AG04450 (cell line): ENCODE data around the gene IL17REL. TPM values are rescaled to one million over a fixed set of nuclear protein-coding genes. Genes with fewer than 3 reads are reported as not detected.

ENCODE experiments used
- CTCF ChIA-PET: fragments of 300-600, 350-600 bp; formaldehyde crosslinking; extraction: SDS; loops from one replicate; lab custom pipeline; 2022; ENCODE audit warnings: antibody characterized with exemption, inconsistent platforms; lab: Charles Lee
- POLR2A ChIA-PET: fragments of 350-600 bp; formaldehyde crosslinking; extraction: SDS; loops from one replicate; lab custom pipeline; 2021; ENCODE audit warnings: antibody characterized with exemption, inconsistent platforms; lab: Yijun Ruan, JAX
- DNase-seq: peaks from one replicate; pipeline ENCODE4 v3.0.0-alpha.2; 2011; ENCODE audit warnings: low read depth, low spot score
- H3K27ac ChIP-seq: one replicate; pipeline ENCODE4 v1.5.1; 2012; ENCODE audit warnings: low read depth, low read length, control low read depth
- H3K27me3 ChIP-seq: one replicate; pipeline ENCODE4 v1.6.0; 2012; ENCODE audit warnings: low read length; ENCODE audit not compliant: control insufficient read depth, insufficient read depth
- H3K4me3 ChIP-seq: 2 replicates; pipeline ENCODE4 v1.5.1; 2011; ENCODE audit warnings: mild to moderate bottlenecking, low read depth, low read length, control low read depth
- H3K9me3 ChIP-seq: 2 replicates; pipeline ENCODE4 v1.5.1; 2012; ENCODE audit warnings: low read length; ENCODE audit not compliant: control insufficient read depth, insufficient read depth
- polyA plus RNA-seq: library from polyadenylated mRNA; depleted of rRNA; stranded (reverse); fragments of >200 nt; gene quantifications from 2 replicates; pipeline ENCODE4 v1.2.3, GENCODE V29; 2011
- TF ChIP-seq, protein P1 (sequence below): IDR thresholded peaks from 2 replicates; pipeline ENCODE4 v1.5.1; 2011; ENCODE audit warnings: low read depth, low read length, control low read depth, inconsistent platforms

IL17REL gene
- polyA plus RNA-seq, 1 experiment, result not detected

DNA sequence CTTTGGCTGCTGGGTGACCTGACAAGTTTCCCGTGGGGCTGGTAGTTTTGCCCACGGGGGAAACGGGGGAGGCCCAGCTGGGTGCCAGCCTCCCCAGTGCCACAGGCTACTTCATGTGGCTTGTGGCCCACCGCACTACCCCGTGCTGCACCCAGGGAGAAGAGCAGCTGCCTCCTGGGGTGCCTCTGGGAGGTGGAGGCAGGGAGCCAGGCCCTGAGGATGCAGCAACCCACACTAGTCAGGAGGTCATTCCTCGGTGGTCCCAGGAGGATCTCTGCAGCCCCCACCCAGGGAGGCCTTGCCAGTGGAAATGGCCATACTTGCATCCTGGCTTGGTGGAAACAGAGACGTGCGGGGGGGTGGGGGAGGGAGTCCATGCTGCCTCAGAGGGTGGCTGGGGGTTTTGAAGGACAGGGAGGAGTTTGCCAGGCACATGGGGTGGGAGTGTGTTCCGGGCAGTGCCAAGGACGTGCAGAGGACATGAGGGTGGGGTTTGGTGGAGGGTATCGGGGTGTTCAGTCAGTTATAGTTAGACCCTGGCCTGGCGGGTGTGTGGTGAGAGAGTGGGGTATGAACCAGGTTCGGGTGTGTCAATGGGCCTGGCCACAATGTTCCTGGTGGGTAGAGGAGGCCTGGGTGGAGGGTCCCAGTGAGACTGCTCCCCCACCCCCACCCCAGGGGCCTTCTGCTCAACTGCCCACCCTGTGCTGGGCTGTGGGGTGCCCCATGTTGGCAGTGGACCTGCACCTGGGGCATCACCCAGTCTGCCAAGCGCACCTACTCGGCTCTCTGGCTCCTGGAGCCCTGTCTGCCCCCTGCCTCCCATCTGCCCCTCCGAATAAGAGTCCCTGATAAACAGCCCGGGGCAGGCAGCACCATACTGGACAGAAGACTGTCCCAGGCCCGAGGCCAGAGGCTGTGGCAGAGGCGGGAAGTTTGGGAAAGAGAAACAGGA is 48.2 kb downstream of the IL17REL start:
- Histone ChIP-seq H3K27me3 (no peaks in the 10 kb centered on the region), H3K27ac (peak overlapping the region; percentile 31), H3K9me3 (peaks cover 4% of the 10 kb centered on the region; the same call in 1 of the 2 replicates), H3K4me3 (0 out of 2 replicates have a peak overlapping the region, but pooled peaks have one; percentile 82)
- TF ChIP-seq, protein P1, sequence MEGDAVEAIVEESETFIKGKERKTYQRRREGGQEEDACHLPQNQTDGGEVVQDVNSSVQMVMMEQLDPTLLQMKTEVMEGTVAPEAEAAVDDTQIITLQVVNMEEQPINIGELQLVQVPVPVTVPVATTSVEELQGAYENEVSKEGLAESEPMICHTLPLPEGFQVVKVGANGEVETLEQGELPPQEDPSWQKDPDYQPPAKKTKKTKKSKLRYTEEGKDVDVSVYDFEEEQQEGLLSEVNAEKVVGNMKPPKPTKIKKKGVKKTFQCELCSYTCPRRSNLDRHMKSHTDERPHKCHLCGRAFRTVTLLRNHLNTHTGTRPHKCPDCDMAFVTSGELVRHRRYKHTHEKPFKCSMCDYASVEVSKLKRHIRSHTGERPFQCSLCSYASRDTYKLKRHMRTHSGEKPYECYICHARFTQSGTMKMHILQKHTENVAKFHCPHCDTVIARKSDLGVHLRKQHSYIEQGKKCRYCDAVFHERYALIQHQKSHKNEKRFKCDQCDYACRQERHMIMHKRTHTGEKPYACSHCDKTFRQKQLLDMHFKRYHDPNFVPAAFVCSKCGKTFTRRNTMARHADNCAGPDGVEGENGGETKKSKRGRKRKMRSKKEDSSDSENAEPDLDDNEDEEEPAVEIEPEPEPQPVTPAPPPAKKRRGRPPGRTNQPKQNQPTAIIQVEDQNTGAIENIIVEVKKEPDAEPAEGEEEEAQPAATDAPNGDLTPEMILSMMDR, result no peak
- DNase-seq, result no peak
- POLR2A ChIA-PET, result no interaction called here
- CTCF ChIA-PET, result no interaction called here

DNA sequence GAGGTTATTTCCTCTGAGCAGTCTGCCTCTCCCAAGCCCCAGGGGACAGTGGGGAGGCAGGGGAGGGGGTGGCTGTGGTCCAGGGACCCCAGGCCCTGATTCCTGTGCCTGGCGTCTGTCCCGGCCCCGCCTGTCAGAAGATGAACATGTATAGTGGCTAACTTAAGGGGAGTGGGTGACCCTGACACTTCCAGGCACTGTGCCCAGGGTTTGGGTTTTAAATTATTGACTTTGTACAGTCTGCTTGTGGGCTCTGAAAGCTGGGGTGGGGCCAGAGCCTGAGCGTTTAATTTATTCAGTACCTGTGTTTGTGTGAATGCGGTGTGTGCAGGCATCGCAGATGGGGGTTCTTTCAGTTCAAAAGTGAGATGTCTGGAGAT is 48.9 kb downstream of the IL17REL start:
- Histone ChIP-seq H3K27ac (no peak overlapping the region), H3K9me3 (peaks cover 4% of the 10 kb centered on the region; the same call in 1 of the 2 replicates), H3K4me3 (peak overlapping the region; percentile 82), H3K27me3 (no peaks in the 10 kb centered on the region)
- ChIA-PET POLR2A (no interaction called here), CTCF (no interaction called here)
- TF ChIP-seq, protein P1, result no peak
- DNase-seq, result no peak

DNA sequence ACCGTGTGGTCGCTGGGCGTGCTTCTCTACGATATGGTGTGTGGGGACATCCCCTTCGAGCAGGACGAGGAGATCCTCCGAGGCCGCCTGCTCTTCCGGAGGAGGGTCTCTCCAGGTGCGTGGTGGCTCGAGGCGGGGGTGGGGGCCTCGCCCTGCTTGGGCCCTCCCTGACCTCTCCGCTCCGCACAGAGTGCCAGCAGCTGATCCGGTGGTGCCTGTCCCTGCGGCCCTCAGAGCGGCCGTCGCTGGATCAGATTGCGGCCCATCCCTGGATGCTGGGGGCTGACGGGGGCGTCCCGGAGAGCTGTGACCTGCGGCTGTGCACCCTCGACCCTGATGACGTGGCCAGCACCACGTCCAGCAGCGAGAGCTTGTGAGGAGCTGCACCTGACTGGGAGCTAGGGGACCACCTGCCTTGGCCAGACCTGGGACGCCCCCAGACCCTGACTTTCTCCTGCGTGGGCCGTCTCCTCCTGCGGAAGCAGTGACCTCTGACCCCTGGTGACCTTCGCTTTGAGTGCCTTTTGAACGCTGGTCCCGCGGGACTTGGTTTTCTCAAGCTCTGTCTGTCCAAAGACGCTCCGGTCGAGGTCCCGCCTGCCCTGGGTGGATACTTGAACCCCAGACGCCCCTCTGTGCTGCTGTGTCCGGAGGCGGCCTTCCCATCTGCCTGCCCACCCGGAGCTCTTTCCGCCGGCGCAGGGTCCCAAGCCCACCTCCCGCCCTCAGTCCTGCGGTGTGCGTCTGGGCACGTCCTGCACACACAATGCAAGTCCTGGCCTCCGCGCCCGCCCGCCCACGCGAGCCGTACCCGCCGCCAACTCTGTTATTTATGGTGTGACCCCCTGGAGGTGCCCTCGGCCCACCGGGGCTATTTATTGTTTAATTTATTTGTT is 49.6 kb downstream of the IL17REL start:
- Histone ChIP-seq H3K9me3 (peaks cover 4% of the 10 kb centered on the region; the same call in 1 of the 2 replicates), H3K4me3 (peak overlapping the region; percentile 82), H3K27me3 (no peaks in the 10 kb centered on the region), H3K27ac (peak overlapping the region; percentile 84)
- POLR2A ChIA-PET, result interaction anchor here (0.6 to 3.5 kb wide), 4 partner anchors 8 to 26 kb away, joined by 3 to 20 read pairs (median 13); no protein-coding TSS in a partner anchor
- DNase-seq, result no peak
- CTCF ChIA-PET, result no interaction called here
- TF ChIP-seq, protein P1, result no peak

DNA sequence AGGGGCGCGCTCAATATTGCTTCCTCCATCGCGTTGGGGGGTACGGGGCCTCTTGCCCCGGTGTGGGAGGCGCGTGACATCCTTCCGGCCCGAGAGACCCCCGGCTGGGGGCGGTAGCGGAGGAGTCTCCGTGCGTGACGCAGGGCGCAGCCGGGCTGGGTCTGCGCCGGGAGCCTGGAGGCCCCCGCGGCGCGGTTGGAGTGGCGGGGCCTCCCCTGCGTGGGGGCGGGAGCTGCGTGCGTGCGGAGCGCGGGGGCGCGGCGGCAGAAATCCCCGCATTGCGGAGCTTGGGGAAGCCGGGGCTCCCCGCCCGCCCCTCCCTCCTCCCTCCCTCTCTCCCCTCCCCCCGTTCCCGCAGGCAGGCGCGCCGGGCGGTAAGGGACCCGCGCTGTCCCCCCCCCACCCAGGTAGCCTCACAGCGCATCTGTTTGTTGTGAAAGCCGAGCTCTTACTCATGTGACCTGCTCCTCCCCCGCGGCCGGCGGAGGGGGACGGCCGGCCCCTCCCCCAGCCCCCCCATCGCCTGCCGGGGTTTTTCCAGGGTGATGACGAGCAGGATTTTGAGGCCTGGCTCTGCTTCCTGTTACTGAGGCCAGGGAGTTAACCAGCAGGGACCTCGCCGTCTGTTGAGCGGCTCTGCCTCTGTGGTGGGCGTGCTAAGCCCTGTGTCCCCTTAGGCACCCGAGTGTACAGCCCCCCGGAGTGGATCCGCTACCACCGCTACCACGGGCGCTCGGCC is 50.4 kb downstream of the IL17REL start:
- DNase-seq, result peak; percentile 70
- CTCF ChIA-PET, result no interaction called here
- H3K4me3 ChIP-seq, result peak overlapping the region; percentile 82
- peaks cover 4% of the 10 kb centered on the region; the same call in 1 of the 2 replicates for H3K9me3 ChIP-seq
- H3K27me3 ChIP-seq, result no peaks in the 10 kb centered on the region
- TF ChIP-seq, protein P1, result no peak
- POLR2A ChIA-PET, result interaction anchor here (0.6 to 3.5 kb wide), 7 partner anchors 9 to 224 kb away, joined by 3 to 20 read pairs (median 4); no protein-coding TSS in a partner anchor
- peak overlapping the region; percentile 84 for H3K27ac ChIP-seq
